ENCODE data around the gene ANKZF1. TPM values are rescaled to one million over a fixed set of nuclear protein-coding genes. Genes with fewer than 3 reads are reported as not detected.
A peak's percentile ranks its signal among the peaks of the same experiment; 100 is the strongest.
"Not testable (repeated sequence)": the region's sequence is repeated elsewhere in the genome, so short reads cannot be mapped to it uniquely, and the experiment has no call there.

Gene ANKZF1
- total RNA-seq, 1 donor from 2014 or later = 112 TPM

GRCh38 chr2:219254590-219255201 is 25.1 kb downstream of the ANKZF1 start:
- H3K27ac Mint-ChIP-seq = peak overlapping the region; percentile 98
- no peaks in the 10 kb centered on the region for H3K9me3 Mint-ChIP-seq
- H3K4me3 Mint-ChIP-seq = peak overlapping the region; percentile 84
- H3K4me1 Mint-ChIP-seq (ENCODE audit: low read depth) = peaks cover 43% of the 10 kb centered on the region
- peaks cover 3% of the 10 kb centered on the region for H3K27me3 Mint-ChIP-seq (ENCODE audit: insufficient read depth)
- intact Hi-C loops (cut with micrococcal nuclease) = loop anchor here (1.0 to 10.0 kb wide), 8 partner anchors 25 to 1030 kb away; partner anchors contain the start of genes CNOT9, CTDSP1, DNAJB2 and GMPPA
- peak; percentile 46 for DNase-seq (ENCODE audit: low spot score)
- H3K36me3 Mint-ChIP-seq (ENCODE audit: low read depth) = peaks cover 20% of the 10 kb centered on the region

- not testable (repeated sequence) for H3K27ac Mint-ChIP-seq; H3K4me3 Mint-ChIP-seq; H3K36me3 Mint-ChIP-seq (ENCODE audit: low read depth); DNase-seq (ENCODE audit: low spot score); H3K9me3 Mint-ChIP-seq; H3K27me3 Mint-ChIP-seq (ENCODE audit: insufficient read depth)
- intact Hi-C loops (cut with micrococcal nuclease) = loop anchor here (10.0 kb wide), 1 partner anchor 1034 kb away; no protein-coding TSS in a partner anchor
- peaks cover 18% of the 10 kb centered on the region for H3K4me1 Mint-ChIP-seq (ENCODE audit: low read depth)
These were observed 29.3 kb downstream of the ANKZF1 start for GRCh38 chr2:219258942-219259341.

- Mint-ChIP-seq H3K4me3 (no peak overlapping the region), H3K9me3 (no peaks in the 10 kb centered on the region), H3K36me3 (ENCODE audit: low read depth) (no peaks in the 10 kb centered on the region), H3K27me3 (ENCODE audit: insufficient read depth) (peaks cover 9% of the 10 kb centered on the region), H3K4me1 (ENCODE audit: low read depth) (peaks cover 3% of the 10 kb centered on the region), H3K27ac (no peak overlapping the region)
- intact Hi-C loops (cut with micrococcal nuclease) = no loop called here
- DNase-seq (ENCODE audit: low spot score) = no peak
These were observed 31.6 kb downstream of the ANKZF1 start for GRCh38 chr2:219261024-219261855.

- DNase-seq (ENCODE audit: low spot score) = no peak
- no peaks in the 10 kb centered on the region for H3K9me3 Mint-ChIP-seq
- intact Hi-C loops (cut with micrococcal nuclease) = loop anchor here (5.0 kb wide), 1 partner anchor 36 kb away; no protein-coding TSS in a partner anchor
- H3K27me3 Mint-ChIP-seq (ENCODE audit: insufficient read depth) = peaks cover 7% of the 10 kb centered on the region
- H3K27ac Mint-ChIP-seq = no peak overlapping the region
- H3K4me3 Mint-ChIP-seq = no peak overlapping the region
- H3K36me3 Mint-ChIP-seq (ENCODE audit: low read depth) = no peaks in the 10 kb centered on the region
- H3K4me1 Mint-ChIP-seq (ENCODE audit: low read depth) = no peaks in the 10 kb centered on the region
These were observed 36.6 kb downstream of the ANKZF1 start for GRCh38 chr2:219266232-219266631.

GRCh38 chr2:219266886-219267285 is 37.3 kb downstream of the ANKZF1 start:
- no peak overlapping the region for H3K4me3 Mint-ChIP-seq
- DNase-seq (ENCODE audit: low spot score) = no peak
- no peaks in the 10 kb centered on the region for H3K4me1 Mint-ChIP-seq (ENCODE audit: low read depth)
- no peaks in the 10 kb centered on the region for H3K9me3 Mint-ChIP-seq
- no peaks in the 10 kb centered on the region for H3K36me3 Mint-ChIP-seq (ENCODE audit: low read depth)
- intact Hi-C loops (cut with micrococcal nuclease) = loop anchor here (5.0 kb wide), 1 partner anchor 35 kb away; no protein-coding TSS in a partner anchor
- no peak overlapping the region for H3K27ac Mint-ChIP-seq
- peaks cover 4% of the 10 kb centered on the region for H3K27me3 Mint-ChIP-seq (ENCODE audit: insufficient read depth)

- no peak for DNase-seq (ENCODE audit: low spot score)
- Mint-ChIP-seq H3K27ac (no peak overlapping the region), H3K27me3 (ENCODE audit: insufficient read depth) (peaks cover 4% of the 10 kb centered on the region), H3K36me3 (ENCODE audit: low read depth) (no peaks in the 10 kb centered on the region), H3K4me3 (no peak overlapping the region), H3K9me3 (no peaks in the 10 kb centered on the region), H3K4me1 (ENCODE audit: low read depth) (no peaks in the 10 kb centered on the region)
- intact Hi-C loops (cut with micrococcal nuclease) = loop anchor here (5.0 kb wide), 1 partner anchor 34 kb away; no protein-coding TSS in a partner anchor
These were observed 38.7 kb downstream of the ANKZF1 start for GRCh38 chr2:219268294-219268693.

GRCh38 chr2:219269362-219270054 is 39.9 kb downstream of the ANKZF1 start:
- no peak overlapping the region for H3K4me3 Mint-ChIP-seq

GRCh38 chr2:219270055-219270372 is 40.4 kb downstream of the ANKZF1 start:
- no peak for DNase-seq (ENCODE audit: low spot score)

More at GRCh38 chr2:219269362-219270054, 39.9 kb downstream of the ANKZF1 start:
- intact Hi-C loops (cut with micrococcal nuclease) = loop anchor here (5.0 kb wide), 1 partner anchor 33 kb away; no protein-coding TSS in a partner anchor
- DNase-seq (ENCODE audit: low spot score) = no peak
- Mint-ChIP-seq H3K27ac (no peak overlapping the region), H3K27me3 (ENCODE audit: insufficient read depth) (peaks cover 8% of the 10 kb centered on the region), H3K4me1 (ENCODE audit: low read depth) (no peaks in the 10 kb centered on the region), H3K9me3 (no peaks in the 10 kb centered on the region), H3K36me3 (ENCODE audit: low read depth) (no peaks in the 10 kb centered on the region)

GRCh38 chr2:219271021-219271420 is 41.4 kb downstream of the ANKZF1 start:
- DNase-seq (ENCODE audit: low spot score) = no peak
- intact Hi-C loops (cut with micrococcal nuclease) = no loop called here
- Mint-ChIP-seq H3K36me3 (ENCODE audit: low read depth) (no peaks in the 10 kb centered on the region), H3K4me3 (no peak overlapping the region), H3K27me3 (ENCODE audit: insufficient read depth) (peaks cover 8% of the 10 kb centered on the region), H3K27ac (no peak overlapping the region), H3K4me1 (ENCODE audit: low read depth) (no peaks in the 10 kb centered on the region), H3K9me3 (no peaks in the 10 kb centered on the region)

More at GRCh38 chr2:219270055-219270372, 40.4 kb downstream of the ANKZF1 start:
- Mint-ChIP-seq H3K36me3 (ENCODE audit: low read depth) (no peaks in the 10 kb centered on the region), H3K4me3 (no peak overlapping the region), H3K9me3 (no peaks in the 10 kb centered on the region), H3K27ac (no peak overlapping the region), H3K27me3 (ENCODE audit: insufficient read depth) (peaks cover 8% of the 10 kb centered on the region), H3K4me1 (ENCODE audit: low read depth) (no peaks in the 10 kb centered on the region)
- intact Hi-C loops (cut with micrococcal nuclease) = no loop called here

GRCh38 chr2:219272356-219272755 is 42.8 kb downstream of the ANKZF1 start:
- no peak for DNase-seq (ENCODE audit: low spot score)
- H3K4me1 Mint-ChIP-seq (ENCODE audit: low read depth) = peaks cover 4% of the 10 kb centered on the region
- no peak overlapping the region for H3K4me3 Mint-ChIP-seq
- H3K27ac Mint-ChIP-seq = no peak overlapping the region
- H3K9me3 Mint-ChIP-seq = no peaks in the 10 kb centered on the region
- peaks cover 8% of the 10 kb centered on the region for H3K27me3 Mint-ChIP-seq (ENCODE audit: insufficient read depth)
- intact Hi-C loops (cut with micrococcal nuclease) = no loop called here
- no peaks in the 10 kb centered on the region for H3K36me3 Mint-ChIP-seq (ENCODE audit: low read depth)

GRCh38 chr2:219272995-219273394 is 43.4 kb downstream of the ANKZF1 start:
- intact Hi-C loops (cut with micrococcal nuclease) = no loop called here
- Mint-ChIP-seq H3K9me3 (no peaks in the 10 kb centered on the region), H3K4me3 (no peak overlapping the region), H3K4me1 (ENCODE audit: low read depth) (peaks cover 11% of the 10 kb centered on the region), H3K27me3 (ENCODE audit: insufficient read depth) (peaks cover 8% of the 10 kb centered on the region), H3K36me3 (ENCODE audit: low read depth) (no peaks in the 10 kb centered on the region), H3K27ac (no peak overlapping the region)
- DNase-seq (ENCODE audit: low spot score) = no peak

- no peak overlapping the region for H3K27ac Mint-ChIP-seq
- H3K27me3 Mint-ChIP-seq (ENCODE audit: insufficient read depth) = peaks cover 8% of the 10 kb centered on the region
- H3K4me3 Mint-ChIP-seq = no peak overlapping the region
- no peaks in the 10 kb centered on the region for H3K9me3 Mint-ChIP-seq
- no peak for DNase-seq (ENCODE audit: low spot score)
- peaks cover 20% of the 10 kb centered on the region for H3K4me1 Mint-ChIP-seq (ENCODE audit: low read depth)
- intact Hi-C loops (cut with micrococcal nuclease) = no loop called here
- no peaks in the 10 kb centered on the region for H3K36me3 Mint-ChIP-seq (ENCODE audit: low read depth)
These were observed 44.3 kb downstream of the ANKZF1 start for GRCh38 chr2:219273937-219274336.
